ENCODE data around the gene P2RY2.

GRCh38 chr11:73170140-73170539 is 47.9 kb upstream of the P2RY2 start:
- no peak for TF ChIP-seq CTCF (conservative IDR thresholded peaks at IDR 0.05 in 1 of 2, IDR thresholded peaks at IDR 0.05 in 1 of 2; ENCODE audit: extremely low read depth in 1 of 2, insufficient read depth in 1 of 2, low read depth in 1 of 2, low read length in 2 of 2)
- TF ChIP-seq EZH2 (IDR thresholded peaks at IDR 0.05; ENCODE audit: borderline replicate concordance, low read length): no peak
